C4-2B (cell line): Measurements from ENCODE around the gene VAT1L.

ENCODE experiments used
- CTCF ChIP-seq: fragments of 450-650 bp; conservative IDR thresholded peaks from 2 replicates; pipeline ENCODE4 v1.5.1; 2017; ENCODE audit warnings: mild to moderate bottlenecking
- ZFX ChIP-seq: fragments of 450-650 bp; IDR thresholded peaks from 2 replicates; pipeline ENCODE4 v1.6.1; 2017

DNA sequence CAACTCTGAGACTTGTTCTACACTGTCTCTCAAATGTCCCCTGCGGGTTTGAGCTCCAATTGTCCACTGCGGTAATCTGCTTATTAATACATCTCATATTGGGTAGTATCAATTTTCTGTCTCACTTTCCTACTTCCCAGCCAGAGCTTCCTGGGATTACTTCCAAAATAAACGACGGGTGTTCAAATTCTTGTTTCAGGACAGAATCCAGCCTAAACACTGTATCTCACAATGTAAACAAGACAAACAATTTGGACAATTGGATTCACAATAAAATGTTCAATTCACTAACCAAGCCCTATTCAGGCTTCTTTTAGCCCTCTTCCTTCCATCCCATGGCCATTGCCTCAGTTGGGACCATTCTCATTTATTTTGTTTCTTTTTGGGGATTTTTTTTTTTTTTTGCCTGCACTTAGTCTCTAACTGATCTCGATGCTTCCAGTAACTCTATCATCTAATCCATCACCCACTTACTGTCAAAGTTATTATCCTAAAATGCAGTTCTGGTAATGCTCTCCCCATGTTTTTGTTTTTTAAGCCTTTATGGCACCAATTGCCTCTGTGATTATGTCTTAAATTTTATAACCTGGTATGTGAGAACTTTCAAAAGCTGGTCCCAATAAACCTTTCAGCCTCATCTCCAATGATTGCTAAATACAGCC is 2.0 kb upstream of the VAT1L start:
- TF ChIP-seq CTCF (no peak), ZFX (no peak)
